Liver (tissue), 2 donors: ENCODE results near the gene TPX2.

Source experiments
- REST ChIP-seq: IDR thresholded peaks from 2 replicates; pipeline ENCODE4 v1.6.1; 2016; ENCODE audit warnings: antibody characterized with exemption, mild to moderate bottlenecking
- TF ChIP-seq, protein P1 (sequence below): fragments of 150-350 bp; IDR thresholded peaks from 2 replicates; pipeline ENCODE4 v1.5.1; 2017; ENCODE audit warnings: improper control_type of control experiment, low read depth, low read length; ENCODE audit not compliant: missing input control
- donor health status: healthy.

DNA sequence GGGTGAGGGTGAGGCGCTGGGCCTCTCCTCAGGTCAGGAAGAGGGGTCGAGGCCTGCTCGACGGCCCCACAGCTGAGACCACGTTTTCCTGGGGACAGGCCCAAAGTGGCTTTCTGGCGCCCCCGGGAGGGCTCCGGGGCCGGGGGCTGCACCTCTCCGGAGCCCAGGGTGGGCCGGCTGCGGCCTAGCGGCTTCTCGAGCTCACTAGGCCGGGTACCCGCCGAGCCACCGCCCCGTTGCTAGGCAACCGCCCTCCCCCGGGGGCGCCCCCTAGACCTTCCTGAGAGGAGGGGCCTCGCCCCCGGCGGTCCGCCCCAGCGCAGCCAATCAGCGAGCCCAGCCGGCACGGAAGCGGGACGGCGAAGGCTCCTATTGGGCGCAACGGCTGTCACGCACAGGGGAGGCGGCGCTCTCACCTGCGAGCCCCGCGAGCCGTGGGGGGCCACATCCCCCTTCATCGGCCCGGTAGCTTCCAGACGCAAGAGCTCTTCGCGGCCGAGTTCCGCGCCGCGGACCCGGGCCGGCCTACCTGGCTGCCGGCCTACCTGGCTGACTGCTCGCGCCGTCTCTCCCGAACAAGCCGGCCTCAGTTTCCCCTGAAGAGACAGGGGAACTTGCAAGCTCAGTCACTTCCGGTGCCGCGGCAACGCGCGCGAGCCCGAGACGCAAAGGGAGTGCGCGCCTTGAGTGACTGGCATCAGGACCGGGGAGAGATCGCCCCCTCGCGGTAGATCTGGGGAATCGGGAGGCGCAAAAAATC is 15.6 kb upstream of the TPX2 start:
- TF ChIP-seq, protein P1, sequence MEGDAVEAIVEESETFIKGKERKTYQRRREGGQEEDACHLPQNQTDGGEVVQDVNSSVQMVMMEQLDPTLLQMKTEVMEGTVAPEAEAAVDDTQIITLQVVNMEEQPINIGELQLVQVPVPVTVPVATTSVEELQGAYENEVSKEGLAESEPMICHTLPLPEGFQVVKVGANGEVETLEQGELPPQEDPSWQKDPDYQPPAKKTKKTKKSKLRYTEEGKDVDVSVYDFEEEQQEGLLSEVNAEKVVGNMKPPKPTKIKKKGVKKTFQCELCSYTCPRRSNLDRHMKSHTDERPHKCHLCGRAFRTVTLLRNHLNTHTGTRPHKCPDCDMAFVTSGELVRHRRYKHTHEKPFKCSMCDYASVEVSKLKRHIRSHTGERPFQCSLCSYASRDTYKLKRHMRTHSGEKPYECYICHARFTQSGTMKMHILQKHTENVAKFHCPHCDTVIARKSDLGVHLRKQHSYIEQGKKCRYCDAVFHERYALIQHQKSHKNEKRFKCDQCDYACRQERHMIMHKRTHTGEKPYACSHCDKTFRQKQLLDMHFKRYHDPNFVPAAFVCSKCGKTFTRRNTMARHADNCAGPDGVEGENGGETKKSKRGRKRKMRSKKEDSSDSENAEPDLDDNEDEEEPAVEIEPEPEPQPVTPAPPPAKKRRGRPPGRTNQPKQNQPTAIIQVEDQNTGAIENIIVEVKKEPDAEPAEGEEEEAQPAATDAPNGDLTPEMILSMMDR, result peak; percentile 99
- TF ChIP-seq REST, result no peak
